ENCODE data around the gene TPX2. TPM values are rescaled to one million over a fixed set of nuclear protein-coding genes. Genes with fewer than 3 reads are reported as not detected.

The TPX2 gene
- total RNA-seq, 1 donor from 2014 or later: 126 TPM

DNA sequence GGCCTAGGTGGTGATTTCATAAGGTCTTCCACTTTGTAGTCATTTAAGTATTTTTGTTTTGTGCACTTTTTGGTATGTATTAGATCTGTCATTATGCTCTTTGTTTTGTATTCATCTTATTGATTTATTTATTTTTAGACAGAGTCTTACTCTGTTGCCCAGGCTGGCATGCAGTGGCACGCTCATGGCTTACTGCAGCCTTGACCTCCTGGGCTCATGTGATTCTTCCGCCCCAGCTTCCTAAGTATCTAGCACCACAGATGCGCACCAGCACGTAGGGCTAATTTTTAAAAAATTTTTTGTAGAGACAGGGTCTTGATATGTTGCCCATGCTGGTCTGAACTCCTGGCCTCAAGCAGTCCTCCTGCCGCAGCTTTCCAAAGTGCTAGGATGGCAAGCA is 30.6 kb downstream of the TPX2 start:
- DNase-seq (ENCODE audit: low read depth): no peak
- TF ChIP-seq, protein P1, sequence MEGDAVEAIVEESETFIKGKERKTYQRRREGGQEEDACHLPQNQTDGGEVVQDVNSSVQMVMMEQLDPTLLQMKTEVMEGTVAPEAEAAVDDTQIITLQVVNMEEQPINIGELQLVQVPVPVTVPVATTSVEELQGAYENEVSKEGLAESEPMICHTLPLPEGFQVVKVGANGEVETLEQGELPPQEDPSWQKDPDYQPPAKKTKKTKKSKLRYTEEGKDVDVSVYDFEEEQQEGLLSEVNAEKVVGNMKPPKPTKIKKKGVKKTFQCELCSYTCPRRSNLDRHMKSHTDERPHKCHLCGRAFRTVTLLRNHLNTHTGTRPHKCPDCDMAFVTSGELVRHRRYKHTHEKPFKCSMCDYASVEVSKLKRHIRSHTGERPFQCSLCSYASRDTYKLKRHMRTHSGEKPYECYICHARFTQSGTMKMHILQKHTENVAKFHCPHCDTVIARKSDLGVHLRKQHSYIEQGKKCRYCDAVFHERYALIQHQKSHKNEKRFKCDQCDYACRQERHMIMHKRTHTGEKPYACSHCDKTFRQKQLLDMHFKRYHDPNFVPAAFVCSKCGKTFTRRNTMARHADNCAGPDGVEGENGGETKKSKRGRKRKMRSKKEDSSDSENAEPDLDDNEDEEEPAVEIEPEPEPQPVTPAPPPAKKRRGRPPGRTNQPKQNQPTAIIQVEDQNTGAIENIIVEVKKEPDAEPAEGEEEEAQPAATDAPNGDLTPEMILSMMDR (conservative IDR thresholded peaks at IDR 0.05; ENCODE audit: low read depth, low read length): no peak
- no peak overlapping the region for H3K4me3 ChIP-seq (ENCODE audit: low read depth, low read length)

DNA sequence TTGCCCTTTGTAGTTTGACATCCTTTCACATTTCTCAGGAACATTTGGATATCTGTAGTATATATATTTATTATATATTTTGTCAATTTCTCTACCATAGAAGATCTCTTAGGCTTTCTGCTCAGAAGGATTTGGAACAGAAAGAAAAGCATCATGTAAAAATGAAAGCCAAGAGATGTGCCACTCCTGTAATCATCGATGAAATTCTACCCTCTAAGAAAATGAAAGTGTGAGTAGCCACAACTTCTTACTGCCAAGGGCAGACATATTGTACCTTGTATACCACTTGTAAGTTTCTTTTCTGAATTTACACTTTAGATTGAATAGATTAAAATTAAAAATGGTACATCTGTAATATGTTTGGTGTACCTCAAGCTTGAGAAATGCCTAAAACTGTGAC is 31.2 kb downstream of the TPX2 start:
- no peak overlapping the region for H3K4me3 ChIP-seq (ENCODE audit: low read depth, low read length)
- TF ChIP-seq, protein P1 (conservative IDR thresholded peaks at IDR 0.05; ENCODE audit: low read depth, low read length): no peak
- DNase-seq (ENCODE audit: low read depth): no peak

DNA sequence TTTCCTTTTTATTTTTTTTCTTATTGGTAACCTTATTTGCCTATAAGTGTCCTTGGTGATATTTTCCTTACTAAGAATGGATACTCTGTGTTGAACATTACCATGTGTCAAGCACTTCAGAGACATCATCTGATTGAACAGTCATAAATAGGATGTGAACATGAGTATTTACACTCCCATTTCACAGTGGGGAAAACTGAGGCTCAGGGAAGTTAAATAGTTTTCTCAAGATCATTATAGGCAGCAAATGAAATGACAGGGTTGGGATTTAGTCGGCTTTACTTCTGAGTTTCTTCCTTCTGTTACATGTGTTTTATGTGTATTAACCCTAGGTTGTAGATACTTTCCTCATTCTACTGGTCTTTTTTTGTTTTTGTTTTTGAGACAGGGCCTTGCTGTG is 35.3 kb downstream of the TPX2 start:
- TF ChIP-seq, protein P1 (conservative IDR thresholded peaks at IDR 0.05; ENCODE audit: low read depth, low read length): no peak
- DNase-seq (ENCODE audit: low read depth): no peak
- no peak overlapping the region for H3K4me3 ChIP-seq (ENCODE audit: low read depth, low read length)

DNA sequence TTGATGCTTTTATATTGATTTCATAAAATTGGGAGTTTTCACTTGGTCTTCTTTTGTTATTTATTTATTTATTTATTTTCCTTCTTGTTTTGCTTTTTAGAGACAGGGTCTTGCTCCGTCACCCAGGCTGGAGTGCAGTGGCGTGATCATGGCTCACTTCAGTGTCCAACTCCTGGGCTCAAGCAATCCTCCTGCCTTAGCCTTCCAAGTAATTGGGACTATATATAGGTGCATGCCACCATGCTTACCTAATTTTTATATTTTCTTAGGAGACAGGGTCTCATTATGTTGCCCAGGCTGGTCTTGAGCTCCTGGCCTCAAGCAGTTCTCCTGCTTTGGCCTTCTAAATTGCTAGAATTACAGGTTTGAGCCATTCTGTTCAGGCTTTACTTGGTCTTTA is 41.7 kb downstream of the TPX2 start:
- no peak for DNase-seq (ENCODE audit: low read depth)
- TF ChIP-seq, protein P1 (conservative IDR thresholded peaks at IDR 0.05; ENCODE audit: low read depth, low read length): no peak
- no peak overlapping the region for H3K4me3 ChIP-seq (ENCODE audit: low read depth, low read length)

DNA sequence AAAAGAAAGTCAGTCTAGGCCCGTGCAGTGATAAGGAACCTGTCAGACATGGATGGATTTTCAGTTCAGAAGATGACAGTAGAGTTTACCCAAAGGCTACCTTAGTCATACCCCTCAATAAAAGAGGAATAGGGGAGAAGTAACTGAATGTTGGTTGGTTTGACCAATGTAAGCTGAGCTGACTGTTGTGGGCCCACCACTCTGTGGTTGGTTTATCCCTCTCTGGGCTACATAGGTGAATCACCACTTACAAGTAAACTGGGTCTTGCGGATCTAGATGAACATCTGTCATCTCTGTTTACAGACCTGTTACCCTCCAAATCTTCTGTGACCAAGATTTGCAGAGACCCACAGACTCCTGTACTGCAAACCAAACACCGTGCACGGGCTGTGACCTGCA is 42.9 kb downstream of the TPX2 start:
- no peak for DNase-seq (ENCODE audit: low read depth)
- TF ChIP-seq, protein P1 (conservative IDR thresholded peaks at IDR 0.05; ENCODE audit: low read depth, low read length): no peak
- H3K4me3 ChIP-seq (ENCODE audit: low read depth, low read length): no peak overlapping the region

DNA sequence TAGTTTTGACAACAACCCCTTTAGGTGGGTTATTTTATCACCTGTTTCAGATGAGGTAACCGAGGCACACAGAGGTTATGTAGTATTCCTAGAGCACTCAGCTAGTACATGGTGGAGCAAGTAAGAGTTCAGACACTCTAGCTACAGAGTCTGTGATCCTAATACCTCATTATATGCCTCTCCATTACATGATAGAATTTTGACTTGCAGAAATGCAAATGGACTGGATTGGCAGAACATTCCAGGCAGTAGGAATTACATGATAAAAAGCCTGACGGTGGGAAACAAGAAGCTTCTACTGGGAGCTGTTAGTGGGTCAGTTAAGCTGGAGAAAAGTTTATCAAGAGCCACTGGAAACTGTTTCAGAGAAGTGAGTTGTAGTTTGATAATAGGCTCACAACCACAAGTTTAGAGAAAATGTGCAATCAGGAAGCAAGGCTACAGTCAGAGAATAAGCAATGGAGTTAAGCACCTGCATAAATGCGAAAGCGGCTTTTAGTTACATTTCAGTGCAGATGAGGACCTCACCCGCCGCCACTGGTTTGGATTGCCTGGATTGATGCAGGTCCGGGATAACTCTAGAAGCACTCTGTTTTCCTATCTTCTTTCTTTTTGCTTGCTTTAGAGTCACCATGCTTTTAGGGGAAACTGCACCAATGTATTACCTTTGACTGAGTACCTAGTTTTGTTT is 45.4 kb downstream of the TPX2 start:
- H3K4me3 ChIP-seq (ENCODE audit: low read depth, low read length): no peak overlapping the region
- TF ChIP-seq, protein P1 (conservative IDR thresholded peaks at IDR 0.05; ENCODE audit: low read depth, low read length): no peak
- DNase-seq (ENCODE audit: low read depth): no peak

DNA sequence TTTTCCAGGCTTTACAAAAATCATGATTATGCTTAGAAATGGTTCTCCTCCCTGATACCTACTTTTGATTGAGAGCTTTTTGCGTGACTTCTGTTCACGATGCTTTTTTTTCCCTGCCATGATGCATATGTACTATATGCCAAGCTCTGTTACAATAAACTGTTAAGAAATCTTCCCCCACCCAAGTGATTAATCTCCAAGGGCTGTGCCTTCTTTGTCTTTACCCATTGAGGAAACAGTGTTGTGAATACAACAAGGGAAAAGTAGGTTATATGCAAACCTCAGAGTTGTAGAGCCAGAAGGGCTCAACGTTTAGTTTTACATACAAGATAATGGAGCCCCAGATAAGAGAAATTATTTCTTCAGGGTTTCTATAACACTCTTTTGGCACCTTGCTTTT is 46.0 kb downstream of the TPX2 start:
- no peak overlapping the region for H3K4me3 ChIP-seq (ENCODE audit: low read depth, low read length)
- TF ChIP-seq, protein P1 (conservative IDR thresholded peaks at IDR 0.05; ENCODE audit: low read depth, low read length): no peak

More for the DNA sequence above, 46.0 kb downstream of the TPX2 start:
- no peak for DNase-seq (ENCODE audit: low read depth)
